Head of caudate nucleus (tissue), 42 donors: ENCODE measurements around the gene KRTAP10-12.
"Not testable (repeated sequence)": the region's sequence is repeated elsewhere in the genome, so short reads cannot be mapped to it uniquely, and the experiment has no call there.

ENCODE experiments used
- DNase-seq, 42 donors: peaks; one replicate each; pipeline versions ENCODE4 v3.0.0 to v3.0.0-alpha.2; 2020 to 2021; ENCODE audit warnings: mixed read lengths in 7 of 42
- intact Hi-C: fragments of 100-400 bp; cut with DNase I; formaldehyde crosslinking; loops from one replicate; pipeline ENCODE4 v1.15.0; 2022

Gene KRTAP10-12

GRCh38 chr21:44666401-44667320, 30.3 kb upstream of the KRTAP10-12 start, which contains the start of gene KRTAP12-2:
Gene KRTAP12-2 (minus strand): TSS chr21:44666927. CDS start chr21:44666886, 41 bp downstream.
- intact Hi-C loops = no loop called here
- peak in 1 of 42 donors; percentile 2 for DNase-seq

GRCh38 chr21:44667612-44668011, 29.4 kb upstream of the KRTAP10-12 start:
- intact Hi-C loops = no loop called here
- no peak for DNase-seq

GRCh38 chr21:44670642-44671432, 26.1 kb upstream of the KRTAP10-12 start:
- no peak for DNase-seq
- intact Hi-C loops = no loop called here

GRCh38 chr21:44671911-44672310, 25.1 kb upstream of the KRTAP10-12 start:
- intact Hi-C loops = no loop called here
- DNase-seq = no peak

GRCh38 chr21:44677881-44678280, 19.1 kb upstream of the KRTAP10-12 start:
- intact Hi-C loops = no loop called here
- no peak for DNase-seq

- no peak for DNase-seq
- intact Hi-C loops = no loop called here
Measured at GRCh38 chr21:44681152-44681551, 15.8 kb upstream of the KRTAP10-12 start.

- intact Hi-C loops = no loop called here
- DNase-seq = no peak
Measured at GRCh38 chr21:44681861-44682579, 15.0 kb upstream of the KRTAP10-12 start, which contains the start of gene KRTAP12-1. Gene KRTAP12-1 (minus strand): TSS chr21:44682163. CDS start chr21:44682123, 40 bp downstream.

GRCh38 chr21:44682580-44683151, 14.3 kb upstream of the KRTAP10-12 start:
- peak in 2 of 42 donors; percentile 3 to 27 for DNase-seq

GRCh38 chr21:44684077-44684476, 12.9 kb upstream of the KRTAP10-12 start:
- intact Hi-C loops = no loop called here
- peak in 2 of 42 donors; percentile 20 to 29 for DNase-seq

More at GRCh38 chr21:44682580-44683151, 14.3 kb upstream of the KRTAP10-12 start:
- intact Hi-C loops = no loop called here

GRCh38 chr21:44684483-44684882, 12.5 kb upstream of the KRTAP10-12 start:
- peak in 1 of 42 donors; percentile 7 for DNase-seq
- intact Hi-C loops = no loop called here

GRCh38 chr21:44685050-44685449, 11.9 kb upstream of the KRTAP10-12 start:
- DNase-seq, intact Hi-C loops: not testable (repeated sequence)

- intact Hi-C loops = no loop called here
- peak in 1 of 42 donors; percentile 13 for DNase-seq
Measured at GRCh38 chr21:44686000-44686781, 10.8 kb upstream of the KRTAP10-12 start.

GRCh38 chr21:44686843-44687561, 10.0 kb upstream of the KRTAP10-12 start:
- peak in 2 of 42 donors; percentile 22 to 25 for DNase-seq

GRCh38 chr21:44687671-44688070, 9.3 kb upstream of the KRTAP10-12 start:
- peak in 3 of 42 donors; percentile 21 to 35 (median 28) for DNase-seq
- intact Hi-C loops = no loop called here

More at GRCh38 chr21:44686843-44687561, 10.0 kb upstream of the KRTAP10-12 start:
- intact Hi-C loops = no loop called here

GRCh38 chr21:44689740-44690139, 7.2 kb upstream of the KRTAP10-12 start:
- intact Hi-C loops = not testable (repeated sequence)
- DNase-seq = peak in 1 of 42 donors; percentile 23

- intact Hi-C loops = no loop called here
- DNase-seq = no peak
Measured at GRCh38 chr21:44691686-44692085, 5.3 kb upstream of the KRTAP10-12 start.
